ENCODE data around the gene GJB1.

Gene GJB1

GRCh38 chrX:71214152-71214551 lies 8.9 kb upstream of the GJB1 start:
- no peak for TF ChIP-seq CTCF (IDR thresholded peaks at IDR 0.05; ENCODE audit: control insufficient read depth, extremely low read depth, insufficient read depth)
- no peak for DNase-seq (ENCODE audit: low read depth)

GRCh38 chrX:71214604-71215337 lies 8.3 kb upstream of the GJB1 start:
- DNase-seq (ENCODE audit: low read depth) = peak; percentile 36
- no peak for TF ChIP-seq CTCF (IDR thresholded peaks at IDR 0.05; ENCODE audit: control insufficient read depth, extremely low read depth, insufficient read depth)
- H3K4me3 ChIP-seq (ENCODE audit: low read depth, low read length) = peak overlapping the region; percentile 19

More at GRCh38 chrX:71214152-71214551, 8.9 kb upstream of the GJB1 start:
- H3K4me3 ChIP-seq (ENCODE audit: low read depth, low read length) = no peak overlapping the region

- DNase-seq (ENCODE audit: low read depth) = no peak
- H3K4me3 ChIP-seq (ENCODE audit: low read depth, low read length) = peak overlapping the region; percentile 19
- no peak for TF ChIP-seq CTCF (IDR thresholded peaks at IDR 0.05; ENCODE audit: control insufficient read depth, extremely low read depth, insufficient read depth)
Measured at GRCh38 chrX:71215338-71215912, 7.6 kb upstream of the GJB1 start.

GRCh38 chrX:71216485-71216884 lies 6.5 kb upstream of the GJB1 start:
- H3K4me3 ChIP-seq (ENCODE audit: low read depth, low read length) = no peak overlapping the region
- DNase-seq (ENCODE audit: low read depth) = no peak
- no peak for TF ChIP-seq CTCF (IDR thresholded peaks at IDR 0.05; ENCODE audit: control insufficient read depth, extremely low read depth, insufficient read depth)

- H3K4me3 ChIP-seq (ENCODE audit: low read depth, low read length) = no peak overlapping the region
- no peak for DNase-seq (ENCODE audit: low read depth)
- no peak for TF ChIP-seq CTCF (IDR thresholded peaks at IDR 0.05; ENCODE audit: control insufficient read depth, extremely low read depth, insufficient read depth)
Measured at GRCh38 chrX:71217298-71217697, 5.7 kb upstream of the GJB1 start.

- DNase-seq (ENCODE audit: low read depth) = no peak
- TF ChIP-seq CTCF (IDR thresholded peaks at IDR 0.05; ENCODE audit: control insufficient read depth, extremely low read depth, insufficient read depth) = no peak
Measured at GRCh38 chrX:71221145-71221544, 1.9 kb upstream of the GJB1 start.

More at GRCh38 chrX:71221145-71221544, 1.9 kb upstream of the GJB1 start:
- H3K4me3 ChIP-seq (ENCODE audit: low read depth, low read length) = no peak overlapping the region

All from LNCaP clone FGC (cell line).